ENCODE results near the gene PTPN4.

The PTPN4 gene

DNA sequence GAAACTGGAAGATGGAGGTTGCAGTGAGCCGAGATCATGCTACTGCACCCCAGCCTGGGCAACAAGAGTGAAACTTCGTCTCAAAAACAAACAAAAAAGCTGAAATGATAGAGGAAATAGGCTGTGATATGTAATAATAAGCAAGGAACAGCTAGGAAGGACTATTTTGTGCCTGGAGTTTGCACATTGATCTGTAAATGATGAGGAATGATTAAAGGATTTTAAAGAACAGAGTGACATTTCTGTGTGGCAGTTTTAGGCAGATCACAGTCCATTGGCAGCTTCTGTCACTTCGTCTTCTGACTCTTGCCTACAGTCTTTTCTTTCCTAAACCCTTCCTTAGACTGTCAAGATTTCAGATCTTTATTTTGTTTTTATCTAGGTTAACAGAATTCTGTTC lies 272.6 kb downstream of the PTPN4 start:
- TF ChIP-seq, protein P1, sequence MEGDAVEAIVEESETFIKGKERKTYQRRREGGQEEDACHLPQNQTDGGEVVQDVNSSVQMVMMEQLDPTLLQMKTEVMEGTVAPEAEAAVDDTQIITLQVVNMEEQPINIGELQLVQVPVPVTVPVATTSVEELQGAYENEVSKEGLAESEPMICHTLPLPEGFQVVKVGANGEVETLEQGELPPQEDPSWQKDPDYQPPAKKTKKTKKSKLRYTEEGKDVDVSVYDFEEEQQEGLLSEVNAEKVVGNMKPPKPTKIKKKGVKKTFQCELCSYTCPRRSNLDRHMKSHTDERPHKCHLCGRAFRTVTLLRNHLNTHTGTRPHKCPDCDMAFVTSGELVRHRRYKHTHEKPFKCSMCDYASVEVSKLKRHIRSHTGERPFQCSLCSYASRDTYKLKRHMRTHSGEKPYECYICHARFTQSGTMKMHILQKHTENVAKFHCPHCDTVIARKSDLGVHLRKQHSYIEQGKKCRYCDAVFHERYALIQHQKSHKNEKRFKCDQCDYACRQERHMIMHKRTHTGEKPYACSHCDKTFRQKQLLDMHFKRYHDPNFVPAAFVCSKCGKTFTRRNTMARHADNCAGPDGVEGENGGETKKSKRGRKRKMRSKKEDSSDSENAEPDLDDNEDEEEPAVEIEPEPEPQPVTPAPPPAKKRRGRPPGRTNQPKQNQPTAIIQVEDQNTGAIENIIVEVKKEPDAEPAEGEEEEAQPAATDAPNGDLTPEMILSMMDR (IDR thresholded peaks at IDR 0.05; ENCODE audit: extremely low read depth, missing control alignments), result no peak
- no peak for DNase-seq (ENCODE audit: low spot score)

Measured in GM20000 (cell line).